GM23248 (cell line): ENCODE data around the gene PCMTD2.

Source experiments
- EZH2 ChIP-seq: fragments of 200-600 bp; sonication (generic); IDR thresholded peaks from 2 replicates; pipeline ENCODE4 v1.6.1; 2018; ENCODE audit warnings: antibody characterized with exemption, mild to moderate bottlenecking; ENCODE audit not compliant: insufficient read depth, poor library complexity, severe bottlenecking
- EZH2phosphoT487 ChIP-seq: fragments of 200-600 bp; sonication (generic); IDR thresholded peaks from 2 replicates; pipeline ENCODE4 v1.6.1; 2018; ENCODE audit warnings: antibody characterized with exemption, moderate library complexity, mild to moderate bottlenecking, low read depth; ENCODE audit not compliant: insufficient read depth

DNA sequence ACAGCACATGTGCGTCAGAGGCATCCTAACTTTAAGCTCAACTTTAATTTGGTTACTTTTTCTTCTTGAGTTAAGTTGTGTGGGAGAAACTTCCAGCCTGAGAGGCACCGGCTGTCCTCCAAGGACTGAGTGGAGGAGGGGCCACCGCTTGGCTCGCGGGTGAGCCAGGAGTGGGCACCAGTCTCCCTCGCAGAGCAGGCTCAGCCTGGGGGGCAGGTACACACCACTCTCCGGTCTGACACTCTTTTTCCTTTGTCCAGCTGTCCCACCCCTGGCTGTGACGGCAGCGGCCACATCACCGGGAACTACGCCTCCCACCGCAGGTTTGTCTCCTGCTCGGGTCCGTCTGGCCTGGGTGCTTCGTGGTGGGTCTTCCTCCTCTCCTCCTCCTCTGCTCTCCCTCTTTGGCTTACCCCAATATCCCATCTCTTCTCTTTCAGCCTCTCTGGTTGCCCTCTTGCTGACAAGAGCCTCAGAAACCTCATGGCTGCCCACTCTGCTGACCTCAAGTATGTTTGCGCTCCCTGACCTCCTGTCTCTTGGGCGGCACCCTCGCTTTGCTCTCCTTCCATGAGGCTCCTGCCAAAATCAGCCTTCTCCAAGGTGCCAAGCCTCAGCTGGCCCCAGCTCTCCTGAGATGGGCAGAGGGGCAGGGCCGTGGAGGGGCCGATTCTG is 32.6 kb upstream of the PCMTD2 start:
- TF ChIP-seq EZH2phosphoT487 (no peak), EZH2 (no peak)
